HL-60 (cell line): ENCODE results near the gene NCDN.

Experiments used
- DNase-seq, 2 experiments: peaks; one replicate each; pipeline ENCODE4 v3.0.0-alpha.2; 2010 to 2020; ENCODE audit warnings: low read depth in 1 of 2, low spot score in 1 of 2
- H3K27ac ChIP-seq: fragments of 250-450 bp; sonication (Bioruptor Pico); replicated peaks from 2 replicates; pipeline ENCODE4 v1.5.1; 2020; ENCODE audit warnings: mild to moderate bottlenecking, moderate library complexity
- H3K27me3 ChIP-seq: fragments of 250-450 bp; sonication (Bioruptor Pico); 2 replicates; pipeline ENCODE4 v1.5.1; 2021; ENCODE audit warnings: mild to moderate bottlenecking, moderate library complexity; ENCODE audit not compliant: insufficient read depth, poor library complexity, severe bottlenecking
- H3K4me3 ChIP-seq: replicated peaks from 2 replicates; pipeline ENCODE4 v1.5.1; 2011; ENCODE audit warnings: mild to moderate bottlenecking, control low read depth, low read length; ENCODE audit not compliant: insufficient read depth
- GABPA ChIP-seq: IDR thresholded peaks from 2 replicates; pipeline ENCODE4 v1.6.1; 2012; ENCODE audit warnings: low read depth
- POLR2AphosphoS5 ChIP-seq: IDR thresholded peaks from 2 replicates; pipeline ENCODE4 v1.6.1; 2012; ENCODE audit warnings: low read depth
- SPI1 ChIP-seq: IDR thresholded peaks from 2 replicates; pipeline ENCODE4 v1.6.1; 2012; ENCODE audit warnings: low read depth, mild to moderate bottlenecking, borderline replicate concordance
- TF ChIP-seq, protein P1 (sequence below): IDR thresholded peaks from 2 replicates; pipeline ENCODE4 v1.6.1; 2012; ENCODE audit warnings: low read depth; ENCODE audit not compliant: insufficient replicate concordance
- TF ChIP-seq, protein P2 (sequence below): IDR thresholded peaks from one replicate; pipeline ENCODE4 v1.5.1; 2011; ENCODE audit warnings: low read length, control low read depth, inconsistent platforms; ENCODE audit not compliant: insufficient read depth

The NCDN gene

DNA sequence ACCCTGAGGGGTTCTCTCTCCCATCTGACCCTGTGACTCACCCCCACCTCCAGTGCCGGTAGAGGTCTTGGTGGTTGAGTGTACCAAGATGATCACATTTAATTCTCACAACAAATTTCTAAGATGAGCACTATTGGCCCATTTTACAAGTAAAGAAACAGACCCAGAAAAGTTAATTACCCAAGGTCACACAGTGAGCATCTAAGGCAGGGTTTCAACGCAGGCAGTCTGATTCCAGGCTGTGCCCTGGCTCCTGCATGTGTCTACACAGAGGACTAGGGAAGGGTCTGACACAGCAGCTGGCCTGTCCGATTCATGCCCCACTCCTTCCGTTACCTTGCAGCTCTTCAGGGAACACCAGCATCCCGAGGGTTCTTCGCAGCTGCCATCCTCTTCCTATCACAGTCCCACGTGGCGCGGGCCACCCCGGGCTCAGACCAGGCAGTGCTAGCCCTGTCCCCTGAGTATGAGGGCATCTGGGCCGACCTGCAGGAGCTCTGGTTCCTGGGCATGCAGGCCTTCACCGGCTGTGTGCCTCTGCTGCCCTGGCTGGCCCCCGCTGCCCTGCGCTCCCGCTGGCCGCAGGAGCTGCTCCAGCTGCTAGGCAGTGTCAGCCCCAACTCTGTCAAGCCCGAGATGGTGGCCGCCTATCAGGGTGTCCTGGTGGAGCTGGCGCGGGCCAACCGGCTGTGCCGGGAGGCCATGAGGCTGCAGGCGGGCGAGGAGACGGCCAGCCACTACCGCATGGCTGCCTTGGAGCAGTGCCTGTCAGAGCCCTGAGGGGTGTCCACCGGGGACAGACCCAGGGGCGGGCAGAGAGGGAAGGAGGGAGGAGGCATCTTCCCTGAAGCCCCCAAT lies 7.5 kb downstream of the NCDN start:
- H3K27me3 ChIP-seq = no peaks in the 10 kb centered on the region
- no peak overlapping the region for H3K27ac ChIP-seq
- H3K4me3 ChIP-seq = no peak overlapping the region
- TF ChIP-seq, protein P1, sequence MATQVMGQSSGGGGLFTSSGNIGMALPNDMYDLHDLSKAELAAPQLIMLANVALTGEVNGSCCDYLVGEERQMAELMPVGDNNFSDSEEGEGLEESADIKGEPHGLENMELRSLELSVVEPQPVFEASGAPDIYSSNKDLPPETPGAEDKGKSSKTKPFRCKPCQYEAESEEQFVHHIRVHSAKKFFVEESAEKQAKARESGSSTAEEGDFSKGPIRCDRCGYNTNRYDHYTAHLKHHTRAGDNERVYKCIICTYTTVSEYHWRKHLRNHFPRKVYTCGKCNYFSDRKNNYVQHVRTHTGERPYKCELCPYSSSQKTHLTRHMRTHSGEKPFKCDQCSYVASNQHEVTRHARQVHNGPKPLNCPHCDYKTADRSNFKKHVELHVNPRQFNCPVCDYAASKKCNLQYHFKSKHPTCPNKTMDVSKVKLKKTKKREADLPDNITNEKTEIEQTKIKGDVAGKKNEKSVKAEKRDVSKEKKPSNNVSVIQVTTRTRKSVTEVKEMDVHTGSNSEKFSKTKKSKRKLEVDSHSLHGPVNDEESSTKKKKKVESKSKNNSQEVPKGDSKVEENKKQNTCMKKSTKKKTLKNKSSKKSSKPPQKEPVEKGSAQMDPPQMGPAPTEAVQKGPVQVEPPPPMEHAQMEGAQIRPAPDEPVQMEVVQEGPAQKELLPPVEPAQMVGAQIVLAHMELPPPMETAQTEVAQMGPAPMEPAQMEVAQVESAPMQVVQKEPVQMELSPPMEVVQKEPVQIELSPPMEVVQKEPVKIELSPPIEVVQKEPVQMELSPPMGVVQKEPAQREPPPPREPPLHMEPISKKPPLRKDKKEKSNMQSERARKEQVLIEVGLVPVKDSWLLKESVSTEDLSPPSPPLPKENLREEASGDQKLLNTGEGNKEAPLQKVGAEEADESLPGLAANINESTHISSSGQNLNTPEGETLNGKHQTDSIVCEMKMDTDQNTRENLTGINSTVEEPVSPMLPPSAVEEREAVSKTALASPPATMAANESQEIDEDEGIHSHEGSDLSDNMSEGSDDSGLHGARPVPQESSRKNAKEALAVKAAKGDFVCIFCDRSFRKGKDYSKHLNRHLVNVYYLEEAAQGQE = no peak
- TF ChIP-seq POLR2AphosphoS5 = no peak
- no peak for TF ChIP-seq GABPA
- no peak for DNase-seq

DNA sequence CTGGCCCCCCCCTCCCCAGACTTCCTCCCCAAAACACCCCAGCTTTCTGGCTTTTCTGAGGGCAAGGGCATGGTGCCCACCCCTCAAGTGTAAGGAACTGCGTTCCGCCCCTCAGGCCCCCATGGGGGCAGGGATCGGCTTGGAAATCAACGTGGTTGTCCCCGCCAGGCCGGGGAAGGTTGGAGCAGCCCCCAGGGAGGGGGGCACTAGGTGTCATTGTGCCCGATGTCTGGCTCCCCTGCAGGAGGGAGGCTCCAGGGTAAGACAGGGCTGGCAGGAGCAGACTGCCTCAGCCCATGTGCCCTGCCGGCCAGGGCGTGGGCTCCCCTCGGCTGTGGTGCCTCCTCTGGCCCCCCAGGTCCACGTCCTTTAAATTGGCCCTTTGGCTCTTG lies 8.1 kb downstream of the NCDN start:
- Histone ChIP-seq H3K4me3 (no peak overlapping the region), H3K27ac (no peak overlapping the region), H3K27me3 (no peaks in the 10 kb centered on the region)
- no peak for DNase-seq
- TF ChIP-seq SPI1 = no peak
- TF ChIP-seq POLR2AphosphoS5 = no peak
- TF ChIP-seq, protein P2, sequence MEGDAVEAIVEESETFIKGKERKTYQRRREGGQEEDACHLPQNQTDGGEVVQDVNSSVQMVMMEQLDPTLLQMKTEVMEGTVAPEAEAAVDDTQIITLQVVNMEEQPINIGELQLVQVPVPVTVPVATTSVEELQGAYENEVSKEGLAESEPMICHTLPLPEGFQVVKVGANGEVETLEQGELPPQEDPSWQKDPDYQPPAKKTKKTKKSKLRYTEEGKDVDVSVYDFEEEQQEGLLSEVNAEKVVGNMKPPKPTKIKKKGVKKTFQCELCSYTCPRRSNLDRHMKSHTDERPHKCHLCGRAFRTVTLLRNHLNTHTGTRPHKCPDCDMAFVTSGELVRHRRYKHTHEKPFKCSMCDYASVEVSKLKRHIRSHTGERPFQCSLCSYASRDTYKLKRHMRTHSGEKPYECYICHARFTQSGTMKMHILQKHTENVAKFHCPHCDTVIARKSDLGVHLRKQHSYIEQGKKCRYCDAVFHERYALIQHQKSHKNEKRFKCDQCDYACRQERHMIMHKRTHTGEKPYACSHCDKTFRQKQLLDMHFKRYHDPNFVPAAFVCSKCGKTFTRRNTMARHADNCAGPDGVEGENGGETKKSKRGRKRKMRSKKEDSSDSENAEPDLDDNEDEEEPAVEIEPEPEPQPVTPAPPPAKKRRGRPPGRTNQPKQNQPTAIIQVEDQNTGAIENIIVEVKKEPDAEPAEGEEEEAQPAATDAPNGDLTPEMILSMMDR = no peak
- TF ChIP-seq, protein P1 = no peak
- no peak for TF ChIP-seq GABPA

DNA sequence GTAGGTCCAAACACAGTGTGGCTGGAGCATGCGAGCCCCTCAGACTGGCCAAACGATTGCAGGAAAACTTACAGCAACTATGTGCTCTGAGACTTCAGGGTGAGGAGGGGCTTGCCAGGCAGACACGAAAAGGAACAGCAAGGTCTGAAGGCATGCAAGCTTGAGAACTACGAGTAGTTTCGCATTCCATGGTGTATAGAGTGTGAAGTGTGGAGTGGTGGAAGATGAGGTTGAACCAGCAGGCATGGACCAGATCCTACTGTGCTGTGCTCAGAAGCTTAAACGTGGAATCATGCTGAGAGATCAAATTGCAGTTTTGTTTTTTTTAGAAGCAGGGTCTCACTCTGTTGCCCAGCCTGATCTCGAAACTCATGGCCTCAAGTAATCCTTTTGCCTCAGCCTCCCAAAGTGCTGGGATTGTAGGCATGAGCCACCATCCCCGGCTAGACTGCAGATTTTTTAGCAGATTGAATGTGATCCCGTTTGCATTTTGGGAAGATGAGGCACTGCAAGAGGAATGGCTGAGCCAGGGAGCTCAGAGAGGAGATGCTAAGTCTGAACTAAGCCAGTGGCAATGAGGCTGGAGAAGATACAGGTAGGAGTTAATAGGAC lies 10.5 kb downstream of the NCDN start:
- Histone ChIP-seq H3K4me3 (no peak overlapping the region), H3K27me3 (no peaks in the 10 kb centered on the region), H3K27ac (no peak overlapping the region)
- no peak for TF ChIP-seq GABPA
- TF ChIP-seq, protein P1 = no peak
- DNase-seq = no peak

DNA sequence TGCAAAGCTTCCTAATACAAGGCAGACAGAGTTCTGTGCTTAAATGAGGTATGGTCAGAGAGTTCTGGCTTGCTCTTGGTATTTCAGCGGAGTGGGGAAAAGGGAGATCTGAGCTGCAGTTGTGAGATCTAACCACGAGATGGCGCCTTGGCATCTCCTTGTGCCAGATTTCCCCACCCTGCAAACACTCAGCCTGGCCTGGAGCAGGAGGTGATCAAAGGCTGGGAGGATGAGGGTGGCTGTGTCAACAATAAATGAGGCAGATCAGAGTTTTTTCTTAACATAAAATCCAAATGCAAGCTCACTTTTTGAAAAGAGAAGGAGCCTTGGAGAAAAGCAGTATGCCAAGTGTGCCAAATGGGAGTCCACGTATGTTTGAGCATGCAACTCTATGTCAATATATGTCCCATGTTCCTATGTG lies 11.4 kb downstream of the NCDN start:
- Histone ChIP-seq H3K27ac (no peak overlapping the region), H3K4me3 (no peak overlapping the region), H3K27me3 (no peaks in the 10 kb centered on the region)
- TF ChIP-seq, protein P2 = peak; percentile 85
- TF ChIP-seq, protein P1 = no peak
- peak; percentile 34 to 65 for DNase-seq
